Mesenchymal stem cell (in vitro differentiated cells and primary cell): Measurements from ENCODE around the gene FKRP.

Experiments
- DNase-seq: peaks from one replicate; pipeline ENCODE4 v3.0.0-alpha.2; 2013
- H2AFZ ChIP-seq: one replicate; pipeline ENCODE4 v1.6.1; 2013; ENCODE audit warnings: low read depth, mild to moderate bottlenecking, control low read depth, inconsistent platforms, low read length, moderate library complexity
- H2AK5ac ChIP-seq: 2 replicates; pipeline ENCODE4 v1.6.1; 2013; ENCODE audit warnings: low read length, moderate library complexity, mild to moderate bottlenecking, inconsistent platforms; ENCODE audit not compliant: severe bottlenecking
- H2BK120ac ChIP-seq: one replicate; pipeline ENCODE4 v1.6.1; 2013; ENCODE audit warnings: low read depth, mild to moderate bottlenecking, inconsistent platforms, low read length, moderate library complexity
- H2BK12ac ChIP-seq, 2 experiments: one replicate each; pipeline ENCODE4 v1.6.1; 2013; ENCODE audit warnings: inconsistent platforms in 2 of 2, low read length in 2 of 2, mild to moderate bottlenecking in 2 of 2, moderate library complexity in 2 of 2, control low read depth in 1 of 2
- H2BK15ac ChIP-seq: one replicate; pipeline ENCODE4 v1.6.1; 2013; ENCODE audit warnings: mild to moderate bottlenecking, low read depth, inconsistent platforms; ENCODE audit not compliant: poor library complexity, severe bottlenecking
- H2BK5ac ChIP-seq: 2 replicates; pipeline ENCODE4 v1.6.1; 2013; ENCODE audit warnings: low read depth, mild to moderate bottlenecking, low read length, control low read depth, inconsistent platforms; ENCODE audit not compliant: poor library complexity, severe bottlenecking
- H3K14ac ChIP-seq, 2 experiments: one replicate each; pipeline ENCODE4 v1.6.1; 2013; ENCODE audit warnings: inconsistent platforms in 2 of 2, low read length in 2 of 2, control low read depth in 1 of 2, mild to moderate bottlenecking in 1 of 2, moderate library complexity in 1 of 2
- H3K18ac ChIP-seq, 2 experiments: one replicate each; pipeline ENCODE4 v1.6.1; 2013; ENCODE audit warnings: inconsistent platforms in 2 of 2, low read length in 2 of 2, control low read depth in 1 of 2, low read depth in 1 of 2, mild to moderate bottlenecking in 1 of 2
- H3K23ac ChIP-seq, 2 experiments: one replicate each; pipeline ENCODE4 v1.6.1; 2013; ENCODE audit warnings: inconsistent platforms in 2 of 2, low read length in 2 of 2, mild to moderate bottlenecking in 2 of 2, moderate library complexity in 2 of 2, control low read depth in 1 of 2
- H3K27ac ChIP-seq: 2 replicates; pipeline ENCODE4 v1.5.1; 2013; ENCODE audit warnings: mild to moderate bottlenecking, moderate library complexity, low read length, control low read depth, inconsistent platforms; ENCODE audit not compliant: poor library complexity, severe bottlenecking
- H3K27me3 ChIP-seq, 2 experiments: 2 replicates each; pipeline versions ENCODE4 v1.6.1 to v1.7.0; 2013; ENCODE audit warnings: low read length in 2 of 2, mild to moderate bottlenecking in 2 of 2, moderate library complexity in 2 of 2, control low read depth in 1 of 2, inconsistent platforms in 1 of 2; ENCODE audit not compliant: control insufficient read depth in 1 of 2, insufficient read depth in 1 of 2
- H3K36me3 ChIP-seq, 2 experiments: 2 replicates each; pipeline versions ENCODE4 v1.6.1 to v1.7.0; 2013; ENCODE audit warnings: low read length in 2 of 2, control low read depth in 1 of 2, inconsistent platforms in 1 of 2, low read depth in 1 of 2, mild to moderate bottlenecking in 1 of 2; ENCODE audit not compliant: insufficient read depth in 2 of 2, control insufficient read depth in 1 of 2
- H3K4ac ChIP-seq, 2 experiments: one replicate each; pipeline ENCODE4 v1.6.1; 2013; ENCODE audit warnings: inconsistent platforms in 2 of 2, low read length in 2 of 2, mild to moderate bottlenecking in 2 of 2, moderate library complexity in 2 of 2, control low read depth in 1 of 2, low read depth in 1 of 2
- H3K4me1 ChIP-seq: 2 replicates; pipeline ENCODE4 v1.6.1; 2013; ENCODE audit warnings: low read depth, low read length, control low read depth; ENCODE audit not compliant: control insufficient read depth, insufficient read depth
- H3K4me2 ChIP-seq: 2 replicates; pipeline ENCODE4 v1.6.1; 2013; ENCODE audit warnings: low read length, mild to moderate bottlenecking, inconsistent platforms; ENCODE audit not compliant: poor library complexity, severe bottlenecking
- H3K4me3 ChIP-seq, 2 experiments: 2 replicates each; pipeline versions ENCODE4 v1.5.1 to v1.7.0; 2013; ENCODE audit warnings: low read length in 2 of 2, mild to moderate bottlenecking in 2 of 2, control low read depth in 1 of 2, low read depth in 1 of 2; ENCODE audit not compliant: insufficient read depth in 1 of 2
- H3K79me1 ChIP-seq: replicated peaks from 2 replicates; pipeline ENCODE4 v1.6.1; 2013; ENCODE audit warnings: mild to moderate bottlenecking, control low read depth, low read length, inconsistent platforms; ENCODE audit not compliant: poor library complexity, severe bottlenecking
- H3K9ac ChIP-seq: 2 replicates; pipeline ENCODE4 v1.7.0; 2013; ENCODE audit warnings: mild to moderate bottlenecking, low read length, moderate library complexity
- H3K9me3 ChIP-seq: 2 replicates; pipeline ENCODE4 v1.7.0; 2013; ENCODE audit warnings: mild to moderate bottlenecking, low read length; ENCODE audit not compliant: control insufficient read depth
- H4K8ac ChIP-seq: one replicate; pipeline ENCODE4 v1.6.1; 2013; ENCODE audit warnings: inconsistent platforms, mild to moderate bottlenecking, low read length, moderate library complexity
- H4K91ac ChIP-seq: one replicate; pipeline ENCODE4 v1.6.1; 2013; ENCODE audit warnings: mild to moderate bottlenecking, low read length, inconsistent platforms
- WGBS: methylation state at CpG from one replicate; pipeline ENCODE4 v1.1.7; 2013; ENCODE audit warnings: mixed read lengths; 5-methylcytosine and 5-hydroxymethylcytosine counted together

FKRP gene

GRCh38 chr19:46732966-46733689 is 12.7 kb upstream of the FKRP start:
- Histone ChIP-seq H3K18ac (no peak overlapping the region), H3K79me1 (peaks cover 26% of the 10 kb centered on the region), H3K36me3 (peaks cover 69 to 78% of the 10 kb centered on the region in 2 experiments), H2AFZ (no peak overlapping the region), H3K14ac (no peak overlapping the region), H2BK15ac (no peak overlapping the region), H3K4ac (no peak overlapping the region), H3K27ac (peak overlapping the region; percentile 24), H2BK12ac (peak overlapping the region in 1 of 2 experiments; percentile 34), H3K9me3 (no peaks in the 10 kb centered on the region), H3K9ac (no peak overlapping the region), H2AK5ac (no peak overlapping the region), H4K91ac (peak overlapping the region; percentile 41), H3K23ac (no peak overlapping the region), H3K4me1 (peaks cover 47% of the 10 kb centered on the region), H4K8ac (no peak overlapping the region), H2BK120ac (no peak overlapping the region), H3K27me3 (no peaks in the 10 kb centered on the region), H3K4me2 (no peak overlapping the region), H3K4me3 (no peak overlapping the region), H2BK5ac (no peak overlapping the region)
- WGBS, result 78% methylated on average over 22 of the region's 23 CpGs
- peak; percentile 76 for DNase-seq

DNA sequence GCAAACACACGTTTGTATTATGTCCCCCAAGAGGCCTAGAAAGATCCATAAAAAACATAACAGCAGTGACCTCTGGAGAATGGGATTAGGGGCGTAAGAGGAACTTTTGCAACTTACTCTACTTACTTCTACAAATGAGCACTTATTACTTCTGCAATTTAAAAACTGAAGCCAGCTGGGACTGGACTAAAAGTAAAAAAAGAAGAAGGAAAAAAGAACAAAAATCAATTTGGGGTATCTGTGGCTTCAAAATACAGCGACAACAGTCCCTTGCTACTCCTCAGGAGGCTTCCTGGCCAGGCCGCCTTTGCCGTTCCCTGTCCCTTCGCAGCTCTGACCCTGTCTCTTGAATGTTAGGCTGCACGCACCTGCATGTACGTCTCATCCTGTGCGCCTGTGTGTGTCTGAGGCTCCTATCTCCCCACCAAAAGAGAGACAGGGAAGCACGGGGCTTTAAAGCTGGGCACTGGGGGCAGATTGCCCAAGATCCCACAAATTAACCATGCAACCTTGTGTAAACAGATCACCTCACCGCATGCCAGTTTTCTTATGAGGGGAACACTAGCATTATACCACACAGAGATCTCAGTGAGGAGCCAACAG is 12.1 kb upstream of the FKRP start:
- 89% methylated on average over 10 of the region's 11 CpGs for WGBS
- H2BK5ac ChIP-seq, result no peak overlapping the region
- H3K4me3 ChIP-seq, result no peak overlapping the region
- no peak overlapping the region for H2AFZ ChIP-seq
- no peak overlapping the region for H3K14ac ChIP-seq
- H3K4ac ChIP-seq, result no peak overlapping the region
- no peak overlapping the region for H2BK12ac ChIP-seq
- peak overlapping the region; percentile 24 for H3K27ac ChIP-seq
- no peak overlapping the region for H2BK120ac ChIP-seq
- no peaks in the 10 kb centered on the region for H3K27me3 ChIP-seq
- no peak overlapping the region for H3K9ac ChIP-seq
- DNase-seq, result no peak
- no peak overlapping the region for H2AK5ac ChIP-seq
- no peaks in the 10 kb centered on the region for H3K9me3 ChIP-seq
- no peak overlapping the region for H3K23ac ChIP-seq
- H4K91ac ChIP-seq, result no peak overlapping the region
- peaks cover 26% of the 10 kb centered on the region for H3K79me1 ChIP-seq
- no peak overlapping the region for H2BK15ac ChIP-seq
- no peak overlapping the region for H3K4me2 ChIP-seq
- peaks cover 69 to 78% of the 10 kb centered on the region in 2 experiments for H3K36me3 ChIP-seq
- H3K18ac ChIP-seq, result no peak overlapping the region
- H3K4me1 ChIP-seq, result peaks cover 43% of the 10 kb centered on the region
- no peak overlapping the region for H4K8ac ChIP-seq

- Histone ChIP-seq H3K23ac (no peak overlapping the region), H3K79me1 (peaks cover 18% of the 10 kb centered on the region), H2BK15ac (no peak overlapping the region), H3K14ac (no peak overlapping the region), H2BK12ac (peak overlapping the region in 1 of 2 experiments; percentile 40), H3K27me3 (no peaks in the 10 kb centered on the region), H3K9ac (peak overlapping the region; percentile 36), H3K4me1 (peaks cover 36% of the 10 kb centered on the region), H2AFZ (no peak overlapping the region), H2BK120ac (no peak overlapping the region), H3K18ac (no peak overlapping the region), H2BK5ac (no peak overlapping the region), H4K91ac (no peak overlapping the region), H4K8ac (no peak overlapping the region), H3K4ac (no peak overlapping the region), H2AK5ac (no peak overlapping the region), H3K4me3 (no peak overlapping the region), H3K4me2 (no peak overlapping the region), H3K36me3 (peaks cover 54 to 65% of the 10 kb centered on the region in 2 experiments), H3K9me3 (no peaks in the 10 kb centered on the region), H3K27ac (no peak overlapping the region)
- no peak for DNase-seq
- 89% methylated on average over 22 of the region's 22 CpGs for WGBS
Measured at GRCh38 chr19:46736531-46737297, 9.1 kb upstream of the FKRP start.

- Histone ChIP-seq H3K9me3 (no peaks in the 10 kb centered on the region), H3K4me3 (no peak overlapping the region), H3K9ac (peak overlapping the region; percentile 36), H2AK5ac (no peak overlapping the region), H3K36me3 (peaks cover 51 to 64% of the 10 kb centered on the region in 2 experiments), H2BK15ac (no peak overlapping the region), H4K8ac (no peak overlapping the region), H3K79me1 (peaks cover 18% of the 10 kb centered on the region), H3K23ac (no peak overlapping the region), H3K18ac (no peak overlapping the region), H3K4ac (no peak overlapping the region), H3K27me3 (no peaks in the 10 kb centered on the region), H2BK12ac (no peak overlapping the region), H2AFZ (no peak overlapping the region), H2BK5ac (no peak overlapping the region), H3K27ac (no peak overlapping the region), H4K91ac (no peak overlapping the region), H2BK120ac (no peak overlapping the region), H3K14ac (no peak overlapping the region), H3K4me2 (no peak overlapping the region), H3K4me1 (peaks cover 31% of the 10 kb centered on the region)
- no peak for DNase-seq
- 90% methylated on average over 7 of the region's 7 CpGs for WGBS
Measured at GRCh38 chr19:46737298-46737654, 8.6 kb upstream of the FKRP start.
